MM.1S (cell line): ENCODE data around the gene COL18A1.

ENCODE experiments used
- DNase-seq: peaks from one replicate; pipeline ENCODE4 v3.0.0-alpha.2; 2015
- H2AFZ ChIP-seq: fragments of 300-600 bp; sonication (generic); 2 replicates; pipeline ENCODE4 v1.6.0; 2016; ENCODE audit warnings: antibody characterized with exemption, low read length
- H3F3A ChIP-seq: fragments of 300-600 bp; sonication (generic); 2 replicates; pipeline ENCODE4 v1.6.1; 2016; ENCODE audit warnings: mild to moderate bottlenecking, antibody characterized with exemption, low read length, moderate library complexity, mixed read lengths; ENCODE audit not compliant: insufficient read depth
- H3K27ac ChIP-seq: fragments of 300-600 bp; sonication (generic); 2 replicates; pipeline ENCODE4 v1.5.1; 2016; ENCODE audit warnings: mild to moderate bottlenecking, low read length
- H3K27me3 ChIP-seq: fragments of 300-600 bp; sonication (generic); replicated peaks from 2 replicates; pipeline ENCODE4 v1.6.0; 2016; ENCODE audit warnings: low read length; ENCODE audit not compliant: insufficient read depth
- H3K36me3 ChIP-seq: fragments of 300-600 bp; sonication (generic); replicated peaks from 2 replicates; pipeline ENCODE4 v1.6.1; 2016; ENCODE audit warnings: mild to moderate bottlenecking, low read length, mixed read lengths; ENCODE audit not compliant: insufficient read depth
- H3K4me1 ChIP-seq: fragments of 300-600 bp; sonication (generic); 2 replicates; pipeline ENCODE4 v1.6.1; 2016; ENCODE audit warnings: low read length, mixed read lengths
- H3K4me2 ChIP-seq: fragments of 300-600 bp; sonication (generic); 2 replicates; pipeline ENCODE4 v1.6.0; 2016; ENCODE audit warnings: low read depth, low read length
- H3K4me3 ChIP-seq: fragments of 300-600 bp; sonication (generic); 2 replicates; pipeline ENCODE4 v1.5.1; 2016; ENCODE audit warnings: low read length, mixed read lengths
- H3K79me2 ChIP-seq: fragments of 300-600 bp; sonication (generic); 2 replicates; pipeline ENCODE4 v1.6.1; 2016; ENCODE audit warnings: mixed run types, low read length, mixed read lengths
- H3K9ac ChIP-seq: fragments of 300-600 bp; sonication (generic); 2 replicates; pipeline ENCODE4 v1.6.1; 2016; ENCODE audit warnings: low read length, mixed read lengths
- H3K9me2 ChIP-seq: fragments of 300-600 bp; sonication (generic); replicated peaks from 2 replicates; pipeline ENCODE4 v1.6.1; 2016; ENCODE audit warnings: mild to moderate bottlenecking, low read length, mixed read lengths; ENCODE audit not compliant: insufficient read depth
- H3K9me3 ChIP-seq: fragments of 300-600 bp; sonication (generic); replicated peaks from 2 replicates; pipeline ENCODE4 v1.6.1; 2016; ENCODE audit warnings: mild to moderate bottlenecking, low read length, mixed read lengths; ENCODE audit not compliant: insufficient read depth
- H4K20me1 ChIP-seq: fragments of 300-600 bp; sonication (generic); 2 replicates; pipeline ENCODE4 v1.6.1; 2016; ENCODE audit warnings: mild to moderate bottlenecking, low read length, moderate library complexity, mixed read lengths; ENCODE audit not compliant: insufficient read depth
- EZH2 ChIP-seq: fragments of 300-600 bp; sonication (generic); optimal IDR thresholded peaks from 2 replicates; pipeline ENCODE3; 2017; ENCODE audit warnings: low read depth, mild to moderate bottlenecking, antibody characterized with exemption, low read length, mixed read lengths
- EZH2phosphoT487 ChIP-seq: fragments of 300-600 bp; sonication (generic); IDR thresholded peaks from 2 replicates; pipeline ENCODE4 v1.6.1; 2018; ENCODE audit warnings: antibody characterized with exemption, low read length
- TF ChIP-seq, protein P1 (sequence below): fragments of 300-600 bp; sonication (generic); IDR thresholded peaks from 2 replicates; pipeline ENCODE4 v1.5.1; 2016; ENCODE audit warnings: antibody characterized with exemption, low read length, mixed read lengths

The COL18A1 gene

DNA sequence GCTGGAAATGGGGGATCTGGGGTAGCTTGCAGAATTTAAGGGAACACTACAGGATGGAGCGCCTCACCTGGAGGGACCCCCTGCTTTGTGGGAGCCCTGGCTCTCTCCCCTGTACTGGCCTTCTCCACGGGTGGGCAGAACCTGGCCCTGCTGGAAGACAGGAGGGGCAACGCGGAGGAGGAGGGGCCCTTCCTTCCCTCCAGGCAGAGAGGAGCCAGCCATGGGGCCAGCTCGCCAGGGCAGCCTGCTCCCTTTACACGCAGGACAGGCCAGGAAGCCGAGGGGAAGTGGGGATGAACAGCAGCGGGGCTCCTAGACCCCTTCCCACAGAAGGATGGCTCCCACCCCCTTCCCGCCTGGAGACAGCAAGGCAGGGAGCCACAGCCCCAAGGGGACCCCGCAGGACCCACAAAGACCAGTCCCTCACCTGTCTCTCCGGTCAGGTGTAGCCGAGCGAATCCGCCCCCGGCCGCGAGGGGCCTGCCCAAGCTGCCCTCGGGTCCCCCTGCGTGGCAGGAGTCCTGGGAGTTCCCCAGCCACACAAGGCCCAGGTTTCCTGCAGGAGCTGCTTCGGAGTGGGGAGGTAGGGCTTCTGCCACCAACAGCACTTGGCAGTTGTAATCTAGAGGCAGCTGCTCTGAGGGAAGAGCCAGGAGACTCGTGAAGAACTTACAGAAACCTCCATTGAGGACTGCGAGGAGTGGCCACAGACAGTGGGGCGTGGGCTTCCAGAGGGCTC, 138.9 kb downstream of the COL18A1 start:
- Histone ChIP-seq H3K27ac (no peak overlapping the region), H3K4me1 (peaks cover 6% of the 10 kb centered on the region; the same call in 1 of the 2 replicates), H3K79me2 (peaks cover 29% of the 10 kb centered on the region), H3F3A (no peaks in the 10 kb centered on the region), H3K9me3 (no peaks in the 10 kb centered on the region), H2AFZ (no peak overlapping the region), H3K27me3 (peaks cover 42% of the 10 kb centered on the region), H3K9me2 (no peaks in the 10 kb centered on the region), H3K4me2 (no peak overlapping the region), H3K36me3 (no peaks in the 10 kb centered on the region), H3K9ac (no peak overlapping the region), H3K4me3 (no peak overlapping the region), H4K20me1 (no peaks in the 10 kb centered on the region)
- TF ChIP-seq, protein P1, sequence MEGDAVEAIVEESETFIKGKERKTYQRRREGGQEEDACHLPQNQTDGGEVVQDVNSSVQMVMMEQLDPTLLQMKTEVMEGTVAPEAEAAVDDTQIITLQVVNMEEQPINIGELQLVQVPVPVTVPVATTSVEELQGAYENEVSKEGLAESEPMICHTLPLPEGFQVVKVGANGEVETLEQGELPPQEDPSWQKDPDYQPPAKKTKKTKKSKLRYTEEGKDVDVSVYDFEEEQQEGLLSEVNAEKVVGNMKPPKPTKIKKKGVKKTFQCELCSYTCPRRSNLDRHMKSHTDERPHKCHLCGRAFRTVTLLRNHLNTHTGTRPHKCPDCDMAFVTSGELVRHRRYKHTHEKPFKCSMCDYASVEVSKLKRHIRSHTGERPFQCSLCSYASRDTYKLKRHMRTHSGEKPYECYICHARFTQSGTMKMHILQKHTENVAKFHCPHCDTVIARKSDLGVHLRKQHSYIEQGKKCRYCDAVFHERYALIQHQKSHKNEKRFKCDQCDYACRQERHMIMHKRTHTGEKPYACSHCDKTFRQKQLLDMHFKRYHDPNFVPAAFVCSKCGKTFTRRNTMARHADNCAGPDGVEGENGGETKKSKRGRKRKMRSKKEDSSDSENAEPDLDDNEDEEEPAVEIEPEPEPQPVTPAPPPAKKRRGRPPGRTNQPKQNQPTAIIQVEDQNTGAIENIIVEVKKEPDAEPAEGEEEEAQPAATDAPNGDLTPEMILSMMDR, result no peak
- TF ChIP-seq EZH2phosphoT487, result no peak
- no peak for TF ChIP-seq EZH2
- DNase-seq, result no peak

DNA sequence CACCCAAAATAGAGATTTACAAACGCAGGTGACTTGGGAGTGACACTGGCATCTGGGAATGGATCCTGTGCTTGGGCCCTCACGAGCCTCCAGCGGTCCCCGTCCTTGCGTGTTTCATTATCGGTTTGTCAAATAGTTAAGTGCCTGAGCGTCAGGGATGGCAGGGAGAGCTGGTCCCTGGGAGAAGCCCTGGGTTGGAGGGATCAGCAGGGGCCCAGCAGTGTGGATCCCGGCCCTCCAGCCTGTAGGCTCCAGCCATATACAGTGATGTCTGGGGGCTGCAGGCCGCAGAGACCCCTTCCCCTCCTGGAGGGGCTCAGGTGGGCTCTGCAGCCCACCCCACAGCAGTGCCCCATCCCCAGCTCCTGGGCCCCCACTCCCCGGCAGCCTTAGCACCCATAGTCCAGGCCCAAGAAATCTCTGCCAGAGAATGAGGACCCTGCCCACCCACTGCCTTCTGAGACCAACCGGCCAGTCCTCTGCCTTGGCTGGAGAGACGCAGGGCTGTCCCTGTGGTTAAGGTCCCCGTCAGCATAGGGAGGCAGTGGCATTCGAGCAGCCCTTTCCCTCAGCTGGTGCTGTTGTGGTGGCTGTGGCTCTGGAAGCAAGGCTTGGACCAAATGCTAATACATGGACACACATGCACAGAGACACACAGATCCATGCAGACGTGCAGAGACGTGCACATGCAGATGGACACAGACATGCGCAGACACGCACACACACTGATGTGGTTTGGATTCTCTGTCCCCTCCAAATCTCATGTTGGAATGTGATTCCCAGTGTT, 139.7 kb downstream of the COL18A1 start:
- Histone ChIP-seq H3K4me1 (peaks cover 6% of the 10 kb centered on the region; the same call in 1 of the 2 replicates), H2AFZ (no peak overlapping the region), H3K79me2 (peaks cover 22% of the 10 kb centered on the region), H3F3A (no peaks in the 10 kb centered on the region), H3K9me2 (no peaks in the 10 kb centered on the region), H3K27ac (no peak overlapping the region), H3K9me3 (no peaks in the 10 kb centered on the region), H3K9ac (no peak overlapping the region), H3K4me3 (no peak overlapping the region), H3K4me2 (no peak overlapping the region), H3K36me3 (no peaks in the 10 kb centered on the region), H4K20me1 (no peaks in the 10 kb centered on the region), H3K27me3 (peaks cover 47% of the 10 kb centered on the region)
- TF ChIP-seq, protein P1, result no peak
- TF ChIP-seq EZH2, result no peak
- no peak for TF ChIP-seq EZH2phosphoT487
- no peak for DNase-seq

DNA sequence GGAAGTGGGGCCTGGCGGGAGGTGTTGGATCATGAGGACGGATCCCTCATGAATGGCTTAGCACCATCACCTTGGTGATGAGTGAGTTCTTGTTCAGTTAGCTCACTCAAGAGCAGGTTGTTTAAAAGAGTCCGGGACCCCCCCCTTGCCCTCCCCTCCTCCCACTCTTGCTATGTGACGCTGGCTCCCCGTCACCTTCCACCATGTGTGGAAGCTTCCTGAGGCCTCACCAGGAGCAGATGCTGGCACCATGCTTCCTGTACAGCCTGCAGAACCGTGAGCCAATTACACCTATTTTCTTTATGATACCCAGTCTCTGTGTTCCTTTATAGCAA, 140.2 kb downstream of the COL18A1 start:
- DNase-seq, result no peak
- Histone ChIP-seq H3K36me3 (no peaks in the 10 kb centered on the region), H3K9me3 (no peaks in the 10 kb centered on the region), H3K9me2 (no peaks in the 10 kb centered on the region), H4K20me1 (no peaks in the 10 kb centered on the region), H3F3A (no peaks in the 10 kb centered on the region), H3K4me3 (no peak overlapping the region), H3K27me3 (peaks cover 47% of the 10 kb centered on the region), H3K4me2 (no peak overlapping the region), H3K9ac (no peak overlapping the region), H3K79me2 (peaks cover 16% of the 10 kb centered on the region), H3K4me1 (peaks cover 6% of the 10 kb centered on the region; the same call in 1 of the 2 replicates), H2AFZ (no peak overlapping the region), H3K27ac (no peak overlapping the region)
- TF ChIP-seq EZH2phosphoT487 (no peak), EZH2 (no peak)
- TF ChIP-seq, protein P1, result no peak
